ENCODE measurements around the gene GRIP2.

The GRIP2 gene

GRCh38 chr3:14463330-14464140, 76.6 kb downstream of the GRIP2 start:
- DNase-seq: no peak

GRCh38 chr3:14462738-14463137, 77.4 kb downstream of the GRIP2 start:
- no peak for DNase-seq

GRCh38 chr3:14461748-14462324, 78.3 kb downstream of the GRIP2 start:
- peak in 2 of 4 experiments; percentile 16 to 24 for DNase-seq

- no peak for DNase-seq
These were observed 79.0 kb downstream of the GRIP2 start for GRCh38 chr3:14461006-14461747.

GRCh38 chr3:14460342-14461005, 79.7 kb downstream of the GRIP2 start:
- DNase-seq: no peak

- DNase-seq: no peak
These were observed 80.4 kb downstream of the GRIP2 start for GRCh38 chr3:14459787-14460186.

- no peak for DNase-seq
These were observed 80.8 kb downstream of the GRIP2 start for GRCh38 chr3:14459384-14459783.

GRCh38 chr3:14458434-14459275, 81.5 kb downstream of the GRIP2 start:
- DNase-seq: no peak

- no peak for DNase-seq
These were observed 82.1 kb downstream of the GRIP2 start for GRCh38 chr3:14457999-14458398.

GRCh38 chr3:14457481-14457880, 82.7 kb downstream of the GRIP2 start:
- no peak for DNase-seq

GRCh38 chr3:14456794-14457193, 83.3 kb downstream of the GRIP2 start:
- no peak for DNase-seq

- DNase-seq: no peak
These were observed 84.4 kb downstream of the GRIP2 start for GRCh38 chr3:14455571-14456317.

- no peak for DNase-seq
These were observed 85.4 kb downstream of the GRIP2 start for GRCh38 chr3:14454639-14455310.

- no peak for DNase-seq
These were observed 86.1 kb downstream of the GRIP2 start for GRCh38 chr3:14453876-14454638.

GRCh38 chr3:14452740-14453710, 87.1 kb downstream of the GRIP2 start:
- no peak for DNase-seq

- no peak for DNase-seq
These were observed 88.0 kb downstream of the GRIP2 start for GRCh38 chr3:14451844-14452739.

- no peak for DNase-seq
These were observed 89.1 kb downstream of the GRIP2 start for GRCh38 chr3:14450922-14451606.
